RWPE1 (cell line): ENCODE results near the gene AP1M2.
"Not testable (repeated sequence)": the region's sequence is repeated elsewhere in the genome, so short reads cannot be mapped to it uniquely, and the experiment has no call there.

Experiments used
- CTCF ChIA-PET: fragments of 350-600 bp; sonication (Branson Sonifier 250); formaldehyde crosslinking; extraction: SDS; loops from one replicate; lab custom pipeline; 2021; lab: Yijun Ruan, JAX
- POLR2A ChIA-PET: fragments of 400-600 bp; formaldehyde crosslinking; extraction: SDS; loops from one replicate; lab custom pipeline; 2020; ENCODE audit warnings: antibody characterized with exemption; ENCODE audit not compliant: low non-redundant PET; lab: Yijun Ruan, JAX
- DNase-seq: peaks from one replicate; pipeline ENCODE4 v3.0.0; 2012; ENCODE audit warnings: low spot score
- H3K27ac ChIP-seq: fragments of 450-650 bp; 2 replicates; pipeline ENCODE4 v1.5.1; 2017
- TF ChIP-seq, protein P1 (sequence below): fragments of 450-650 bp; conservative IDR thresholded peaks from 2 replicates; pipeline ENCODE4 v1.5.1; 2017; ENCODE audit warnings: low read depth, mild to moderate bottlenecking

AP1M2 gene

DNA sequence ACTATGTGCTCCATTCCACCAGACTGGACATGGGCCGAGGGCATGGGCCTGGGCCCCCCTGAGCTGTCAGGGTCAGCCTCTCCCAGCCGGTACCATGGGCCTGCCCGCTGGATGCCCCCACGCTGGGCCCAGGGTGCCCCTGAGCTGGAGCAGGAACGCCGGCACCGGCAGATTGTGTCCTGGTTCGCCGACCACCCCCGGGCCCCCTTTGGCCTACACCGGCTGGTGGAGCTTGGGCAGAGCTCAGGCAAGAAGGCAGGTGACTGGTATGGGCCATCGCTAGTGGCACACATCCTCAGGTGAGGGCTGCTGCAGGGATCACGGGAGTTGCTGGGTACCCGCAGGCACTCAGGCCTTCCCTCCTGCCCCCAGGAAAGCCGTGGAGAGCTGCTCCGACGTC lies 40.3 kb downstream of the AP1M2 start:
- CTCF ChIA-PET: interaction anchor here (0.5 kb wide), 1 partner anchor 112 kb away, joined by 8 read pairs; no protein-coding TSS in a partner anchor
- H3K27ac ChIP-seq: peak overlapping the region; percentile 38
- TF ChIP-seq, protein P1, sequence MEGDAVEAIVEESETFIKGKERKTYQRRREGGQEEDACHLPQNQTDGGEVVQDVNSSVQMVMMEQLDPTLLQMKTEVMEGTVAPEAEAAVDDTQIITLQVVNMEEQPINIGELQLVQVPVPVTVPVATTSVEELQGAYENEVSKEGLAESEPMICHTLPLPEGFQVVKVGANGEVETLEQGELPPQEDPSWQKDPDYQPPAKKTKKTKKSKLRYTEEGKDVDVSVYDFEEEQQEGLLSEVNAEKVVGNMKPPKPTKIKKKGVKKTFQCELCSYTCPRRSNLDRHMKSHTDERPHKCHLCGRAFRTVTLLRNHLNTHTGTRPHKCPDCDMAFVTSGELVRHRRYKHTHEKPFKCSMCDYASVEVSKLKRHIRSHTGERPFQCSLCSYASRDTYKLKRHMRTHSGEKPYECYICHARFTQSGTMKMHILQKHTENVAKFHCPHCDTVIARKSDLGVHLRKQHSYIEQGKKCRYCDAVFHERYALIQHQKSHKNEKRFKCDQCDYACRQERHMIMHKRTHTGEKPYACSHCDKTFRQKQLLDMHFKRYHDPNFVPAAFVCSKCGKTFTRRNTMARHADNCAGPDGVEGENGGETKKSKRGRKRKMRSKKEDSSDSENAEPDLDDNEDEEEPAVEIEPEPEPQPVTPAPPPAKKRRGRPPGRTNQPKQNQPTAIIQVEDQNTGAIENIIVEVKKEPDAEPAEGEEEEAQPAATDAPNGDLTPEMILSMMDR: no peak
- POLR2A ChIA-PET: interaction anchor here (0.6 kb wide), 1 partner anchor 12 kb away, joined by 3 read pairs; no protein-coding TSS in a partner anchor
- DNase-seq: no peak

DNA sequence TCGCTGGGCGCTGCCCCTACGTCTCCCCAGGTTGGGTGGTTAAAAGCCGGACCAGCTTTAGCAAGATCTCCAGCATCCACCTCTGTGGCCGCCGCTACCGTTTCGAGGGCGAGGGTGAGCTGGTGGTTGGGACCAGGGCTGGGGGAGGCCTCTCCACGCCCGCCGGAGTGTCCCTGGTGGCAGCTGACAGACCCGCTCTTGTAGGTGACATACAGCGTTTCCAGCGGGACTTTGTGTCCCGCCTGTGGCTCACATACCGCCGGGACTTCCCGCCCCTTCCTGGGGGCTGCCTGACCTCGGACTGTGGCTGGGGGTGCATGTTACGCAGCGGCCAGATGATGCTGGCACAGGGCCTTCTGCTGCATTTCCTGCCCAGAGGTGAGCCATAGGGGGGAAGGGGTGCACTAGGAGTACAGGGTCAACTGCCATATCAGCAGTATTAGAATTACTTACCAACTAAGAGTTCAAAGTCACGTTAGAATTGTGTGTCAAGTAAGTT lies 42.3 kb downstream of the AP1M2 start:
- no peak for DNase-seq
- peak overlapping the region; percentile 82 for H3K27ac ChIP-seq
- ChIA-PET POLR2A (no interaction called here), CTCF (no interaction called here)
- TF ChIP-seq, protein P1: no peak

DNA sequence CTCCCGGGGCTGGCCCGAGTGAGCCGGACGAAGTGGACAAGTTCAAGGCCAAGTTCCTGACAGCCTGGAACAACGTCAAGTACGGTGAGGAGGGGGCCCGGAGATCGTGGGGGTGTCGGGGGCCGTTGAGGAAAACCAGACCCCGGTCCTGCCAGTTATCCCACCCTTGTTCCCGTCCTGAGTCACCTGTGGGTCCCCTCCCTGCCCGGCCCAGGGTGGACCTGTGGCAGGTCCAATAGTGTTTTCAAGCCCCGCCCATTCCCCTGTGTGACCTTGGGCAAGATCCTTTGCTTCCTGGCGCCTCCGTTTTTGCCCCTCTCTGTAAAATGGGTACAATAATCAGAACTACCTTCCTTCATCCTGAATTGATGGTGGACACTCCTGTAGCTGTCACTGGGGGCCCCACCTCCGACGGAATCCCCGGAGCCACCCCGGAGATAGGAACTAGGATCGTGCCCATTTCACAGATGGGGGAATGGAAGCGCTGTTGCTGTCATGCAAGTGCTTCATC lies 42.8 kb downstream of the AP1M2 start:
- TF ChIP-seq, protein P1: no peak
- CTCF ChIA-PET: no interaction called here
- no peak for DNase-seq
- POLR2A ChIA-PET: no interaction called here
- H3K27ac ChIP-seq: peak overlapping the region; percentile 82

DNA sequence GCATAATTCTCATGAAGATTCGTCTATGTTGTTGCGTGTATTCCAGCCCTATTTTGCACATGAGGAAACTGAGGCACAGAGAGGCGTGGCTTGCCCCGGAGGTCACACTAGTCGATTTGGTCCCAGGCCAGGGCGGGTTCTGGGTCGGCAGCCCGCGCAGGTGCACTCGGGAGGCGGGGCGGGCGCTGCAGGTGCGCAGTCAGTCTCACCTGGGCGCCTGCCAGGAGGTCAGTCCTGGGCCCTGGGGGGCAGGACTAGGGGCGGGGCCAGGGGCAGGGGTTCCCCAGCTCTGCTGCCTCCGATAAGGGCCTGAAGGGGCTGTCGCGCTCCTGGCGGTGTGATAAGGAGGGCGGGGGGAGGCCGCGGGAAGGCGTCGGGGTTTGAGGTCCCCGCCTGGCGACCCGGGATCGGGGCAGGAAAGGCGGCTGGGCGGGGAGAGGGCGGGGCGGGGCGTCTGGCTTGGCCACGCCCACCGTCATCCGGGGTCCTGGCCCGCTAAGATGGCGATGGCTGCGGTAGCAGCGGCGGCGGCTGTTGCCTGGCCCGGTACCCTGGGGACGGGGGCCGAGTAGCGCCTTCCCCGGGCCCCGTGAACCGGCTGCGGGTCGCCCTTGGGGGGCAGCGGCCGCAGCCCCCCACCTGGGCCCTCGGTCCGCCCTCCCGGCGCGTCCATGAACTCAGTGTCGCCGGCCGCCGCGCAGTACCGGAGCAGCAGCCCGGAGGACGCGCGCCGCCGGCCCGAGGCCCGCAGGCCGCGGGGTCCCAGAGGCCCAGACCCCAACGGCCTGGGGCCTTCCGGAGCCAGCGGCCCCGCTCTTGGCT lies 43.5 kb downstream of the AP1M2 start, which contains the start of gene ATG4D:
ATG4D (plus strand) TSS at position 485 of the 822 bp plus-strand sequence; CDS start at position 672, 187 bp downstream.
- peak within 1 kb of the TSS; percentile 82 for H3K27ac ChIP-seq
- ChIA-PET CTCF (interaction anchor here (0.5 kb wide), 1 partner anchor 22 kb away, joined by 3 read pairs; the partner anchor contains the start of gene KRI1), POLR2A (no interaction called here)
- DNase-seq: peak; percentile 97
- TF ChIP-seq, protein P1: no peak

DNA sequence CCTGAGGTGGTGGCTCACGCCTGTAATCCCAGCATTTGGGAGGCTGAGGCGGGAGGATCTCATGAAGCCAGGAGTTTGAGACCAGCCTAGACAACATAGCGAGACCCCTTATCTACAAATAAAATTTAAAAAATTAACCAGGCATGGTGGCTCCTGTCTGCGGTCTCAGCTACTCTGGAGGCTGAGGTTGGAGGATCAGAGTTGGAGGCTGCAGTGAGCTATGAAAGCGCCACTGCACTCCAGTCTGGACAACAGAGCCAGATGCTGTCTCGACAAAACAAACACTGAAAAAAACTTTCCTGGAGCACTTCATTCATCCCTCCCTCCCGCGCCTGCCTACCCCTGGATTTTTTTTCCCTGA lies 44.1 kb downstream of the AP1M2 start:
- peak overlapping the region; percentile 82 for H3K27ac ChIP-seq
- ChIA-PET POLR2A (no interaction called here), CTCF (interaction anchor here (0.5 to 1.2 kb wide), 3 partner anchors 11 to 93 kb away, joined by 3 to 4 read pairs (median 3); partner anchors contain the start of gene KRI1)
- TF ChIP-seq, protein P1: no peak
- no peak for DNase-seq

DNA sequence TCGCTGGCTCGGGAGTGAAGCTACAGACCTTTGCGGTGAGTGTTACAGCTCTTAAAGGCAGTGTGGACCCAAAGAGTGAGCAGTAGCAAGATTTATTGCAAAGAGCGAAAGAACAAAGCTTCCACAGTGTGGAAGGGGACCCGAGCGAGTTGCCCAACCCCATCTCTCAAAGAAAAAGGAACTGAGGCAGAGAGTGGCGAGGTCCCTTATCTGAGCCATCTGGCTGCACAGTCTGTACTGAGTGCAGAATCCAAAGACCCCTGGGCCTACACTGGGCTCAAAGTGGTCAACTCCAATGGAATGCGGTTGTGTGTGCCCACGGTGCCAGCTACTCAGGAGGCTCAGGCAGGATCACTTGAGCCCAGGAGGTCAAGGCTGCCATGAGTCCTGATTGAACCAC lies 48.1 kb downstream of the AP1M2 start:
- H3K27ac ChIP-seq, DNase-seq: not testable (repeated sequence)
- ChIA-PET POLR2A (interaction anchor here (0.6 to 0.7 kb wide), 2 partner anchors 14 to 37 kb away, joined by 3 to 4 read pairs; no protein-coding TSS in a partner anchor), CTCF (interaction anchor here (0.6 kb wide), 1 partner anchor 56 kb away, joined by 3 read pairs; no protein-coding TSS in a partner anchor)
